T-helper 2 cell treated with Interferon-gamma antibody and Interleukin-4, amounts not matched to agents 100 ng/mL and 5 ng/mL, for 36 hours (primary cell): ENCODE measurements around the gene CDH4. TPM values are rescaled to one million over a fixed set of nuclear protein-coding genes. Genes with fewer than 3 reads are reported as not detected.

Experiments used
- intact Hi-C: fragments of 100-400 bp; cut with micrococcal nuclease; formaldehyde crosslinking; loops from one replicate; pipeline ENCODE4 v1.15.1; 2023
- total RNA-seq: library from RNA; stranded (reverse); gene quantifications from 2 replicates; pipeline ENCODE4 v1.2.3, GENCODE V29; 2022

CDH4 gene
- total RNA-seq, 1 donor from 2014 or later = not detected

DNA sequence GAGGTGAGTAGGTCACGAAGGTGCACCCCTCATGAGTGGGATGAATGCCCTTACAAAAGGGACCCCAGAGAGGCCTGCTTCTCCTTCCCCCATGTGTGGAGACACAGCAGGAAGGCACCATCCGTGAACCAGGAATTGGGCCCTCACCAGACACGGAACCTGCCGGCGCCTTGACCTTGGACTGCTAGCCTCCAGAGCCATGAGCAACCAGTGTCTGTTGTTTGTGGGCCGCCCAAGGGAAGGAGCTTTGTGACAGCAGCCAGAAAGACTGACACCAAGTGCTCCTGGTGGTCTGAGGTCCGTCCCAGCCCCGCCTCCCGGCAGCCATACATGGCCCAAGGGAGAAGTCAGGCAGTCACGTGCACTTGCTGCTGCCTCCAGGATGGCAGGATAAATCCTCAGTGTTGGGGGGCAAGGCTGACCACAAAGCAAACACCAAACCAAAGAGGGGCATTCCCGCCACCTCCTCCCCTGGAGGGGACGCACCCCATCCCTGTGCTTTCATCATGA is 29.3 kb downstream of the CDH4 start:
- intact Hi-C loops = no loop called here

DNA sequence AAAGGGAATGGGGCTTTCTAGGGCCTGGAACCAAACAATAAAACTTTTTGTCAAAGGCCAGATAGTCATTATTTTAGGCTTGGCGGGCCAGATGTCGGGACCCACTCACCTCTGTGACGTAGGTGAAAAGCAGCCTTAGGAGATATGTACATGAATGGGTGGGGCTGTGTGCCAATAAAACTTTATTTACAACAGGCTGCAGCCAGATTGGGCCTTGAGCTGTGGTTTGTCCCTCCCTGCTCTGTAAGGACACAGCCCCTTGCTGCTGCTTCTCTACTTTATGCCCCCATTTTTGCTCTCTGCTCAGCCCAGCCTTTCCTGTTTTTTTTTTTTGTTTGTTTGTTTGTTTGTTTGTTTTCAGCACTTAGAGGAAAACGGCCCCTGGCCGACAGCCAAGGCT is 32.7 kb downstream of the CDH4 start:
- intact Hi-C loops = no loop called here

DNA sequence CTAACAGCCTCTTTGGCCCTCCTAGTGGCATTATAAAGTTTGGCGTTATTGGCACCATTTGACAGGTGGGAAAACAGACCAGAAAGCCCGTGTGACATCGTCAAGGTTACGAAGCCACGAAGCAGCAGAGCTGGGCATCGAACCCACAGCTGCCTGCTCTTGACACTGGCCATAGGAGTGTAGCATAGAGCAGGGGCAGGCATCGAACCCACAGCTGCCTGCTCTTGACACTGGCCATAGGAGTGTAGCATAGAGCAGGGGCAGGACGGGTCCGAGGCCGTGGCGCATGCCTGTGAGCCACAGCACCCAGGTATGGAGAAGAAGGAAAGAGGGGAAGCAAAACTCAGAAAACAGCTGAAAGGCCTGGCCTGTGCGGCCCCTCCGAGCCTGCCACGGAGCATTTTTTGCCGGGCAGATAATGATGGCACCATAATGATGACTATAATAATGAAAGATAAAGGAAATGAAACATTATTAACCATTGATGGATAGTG is 33.1 kb downstream of the CDH4 start:
- intact Hi-C loops = no loop called here

DNA sequence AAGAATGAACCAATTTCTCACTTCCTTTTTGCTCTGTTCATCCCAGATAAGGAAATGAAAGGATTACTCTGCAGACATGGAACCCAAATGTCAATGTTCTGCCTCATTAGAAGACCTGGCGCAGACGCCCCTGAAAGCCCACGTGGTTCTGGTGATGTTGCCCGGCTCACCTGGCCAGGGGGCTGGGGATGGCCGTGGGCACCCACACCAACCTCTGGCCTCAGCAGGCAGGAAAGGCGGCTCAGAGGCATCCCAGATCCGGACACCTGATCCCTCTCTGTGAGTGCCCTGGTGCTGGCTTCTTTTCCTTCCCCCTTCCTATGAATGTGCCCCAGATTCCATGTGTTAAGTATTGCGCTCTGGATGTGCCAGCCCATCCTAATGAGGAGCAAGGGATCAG is 33.6 kb downstream of the CDH4 start:
- intact Hi-C loops = no loop called here

DNA sequence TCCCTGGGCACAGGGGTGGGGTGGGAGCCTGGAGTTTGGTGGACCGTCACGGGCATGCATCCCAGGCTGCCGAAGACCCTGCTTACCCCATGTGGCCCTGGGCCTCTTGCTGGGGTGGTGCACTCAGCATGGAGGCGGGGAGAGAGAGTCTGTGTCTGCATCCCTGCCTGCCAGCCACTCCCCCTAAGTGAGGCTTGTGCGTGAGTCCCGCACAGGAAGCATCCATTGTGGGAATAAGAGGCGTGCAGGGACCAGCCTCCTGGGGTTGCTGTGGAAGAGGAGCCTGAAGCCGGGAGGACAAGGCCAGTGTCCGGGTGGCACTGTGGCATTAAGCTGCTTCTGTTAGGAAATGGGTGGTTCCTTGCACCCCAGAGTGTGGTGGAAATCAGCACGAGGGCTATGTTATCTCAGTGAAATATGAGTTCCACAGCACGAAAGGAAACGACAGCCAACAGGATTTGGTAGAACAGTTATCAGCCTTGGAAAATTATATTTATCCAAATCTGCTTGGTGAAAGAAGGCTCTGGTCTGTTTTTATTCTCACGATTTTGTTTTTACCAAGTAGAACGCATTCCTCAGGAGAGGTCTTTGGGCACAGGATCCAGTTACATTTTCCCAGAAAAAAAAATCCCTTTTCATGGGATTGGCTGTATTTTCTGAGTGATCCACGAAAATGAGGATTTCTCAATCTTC is 35.7 kb downstream of the CDH4 start:
- intact Hi-C loops = no loop called here

DNA sequence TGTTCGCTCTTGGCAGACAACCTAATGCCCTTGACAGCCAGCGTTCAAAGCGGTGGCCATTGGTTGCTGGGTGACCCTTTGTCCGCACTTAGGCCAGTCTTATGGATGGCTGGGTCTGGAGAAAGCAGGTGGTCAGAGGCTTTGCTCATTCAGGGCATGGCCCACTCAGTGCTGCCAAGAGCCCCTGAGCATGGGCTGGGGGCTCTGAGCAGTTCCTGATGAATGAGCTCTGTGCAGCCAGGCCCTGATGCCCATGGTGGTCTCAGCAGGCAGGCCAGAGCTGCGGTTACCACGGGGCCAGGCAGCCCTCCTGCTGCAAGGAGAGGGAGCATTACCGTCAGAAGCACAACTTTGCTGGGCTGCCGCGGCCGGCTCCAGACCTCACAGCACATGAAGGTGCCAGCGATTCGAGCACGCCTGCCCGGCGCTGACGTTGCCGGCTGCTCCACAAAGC is 36.3 kb downstream of the CDH4 start:
- intact Hi-C loops = no loop called here

DNA sequence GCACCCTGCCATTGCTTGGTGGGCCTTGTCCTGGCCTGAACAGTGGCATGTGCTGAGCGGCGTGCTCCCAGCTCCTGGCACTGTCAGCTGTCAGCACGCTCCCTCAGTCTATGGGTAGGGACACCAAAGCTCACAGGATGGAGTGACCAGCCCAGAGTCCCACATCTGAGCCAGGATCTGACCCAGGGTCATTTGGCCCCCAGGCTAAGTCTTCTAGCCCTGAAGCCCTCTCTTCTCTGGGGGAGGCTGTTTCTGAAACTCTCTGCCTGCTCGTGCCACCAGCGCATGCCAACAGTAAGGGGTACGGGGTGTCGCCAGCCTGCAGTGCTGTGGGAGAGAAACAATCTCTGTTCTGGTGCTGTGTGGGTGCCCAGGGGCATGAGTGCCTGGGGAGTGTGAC is 37.1 kb downstream of the CDH4 start:
- intact Hi-C loops = no loop called here

DNA sequence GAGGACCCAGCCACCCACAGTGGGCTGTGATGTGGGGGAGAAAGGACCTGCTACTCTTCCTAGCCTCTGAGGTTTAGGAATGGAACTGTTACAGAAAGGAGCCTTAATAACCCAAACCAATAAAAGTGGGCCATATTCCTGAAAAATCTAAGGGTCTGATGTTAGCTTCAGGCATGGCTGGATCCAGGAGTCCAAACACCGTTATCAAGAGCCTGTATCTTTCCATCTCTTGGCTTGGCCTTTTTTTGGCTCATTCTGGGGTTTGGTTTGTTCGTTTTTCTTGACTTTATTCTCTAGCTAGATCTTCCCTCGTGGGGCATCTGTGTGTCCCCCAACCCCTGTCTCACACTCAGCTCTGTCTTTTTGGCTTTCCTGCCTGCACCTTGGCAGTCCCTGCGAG is 38.7 kb downstream of the CDH4 start:
- intact Hi-C loops = no loop called here

DNA sequence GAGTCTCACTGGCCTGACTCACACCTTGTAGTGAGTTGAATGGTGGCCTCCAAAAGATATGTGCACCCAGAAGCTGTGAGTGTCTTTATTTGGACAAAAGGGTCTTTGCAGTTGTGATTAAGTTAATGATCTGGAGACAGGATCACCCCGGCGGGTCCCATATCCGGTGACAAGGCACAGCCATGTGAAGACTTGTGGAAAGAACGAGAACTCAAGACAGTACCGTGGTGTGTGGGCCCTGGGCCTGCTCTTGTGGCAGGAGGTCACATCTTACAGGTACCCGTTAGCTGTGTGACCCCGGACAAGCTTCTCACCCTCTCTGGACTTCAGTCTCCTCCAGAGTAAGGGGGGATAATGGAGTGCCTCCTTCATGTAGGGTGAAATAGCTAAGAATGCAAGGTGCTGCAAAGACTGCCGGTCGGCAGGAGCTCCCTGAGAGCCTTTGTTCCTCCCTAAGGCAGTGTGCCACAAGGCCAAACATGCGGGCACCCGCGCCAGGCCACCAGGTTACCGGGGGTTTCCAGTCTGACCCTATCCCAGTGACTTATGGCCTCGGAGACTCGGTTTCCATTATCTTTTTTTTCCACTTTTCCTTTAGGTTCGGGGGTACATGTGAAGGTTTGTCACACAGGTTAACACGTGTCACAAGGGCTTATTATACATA is 39.2 kb downstream of the CDH4 start:
- intact Hi-C loops = no loop called here

DNA sequence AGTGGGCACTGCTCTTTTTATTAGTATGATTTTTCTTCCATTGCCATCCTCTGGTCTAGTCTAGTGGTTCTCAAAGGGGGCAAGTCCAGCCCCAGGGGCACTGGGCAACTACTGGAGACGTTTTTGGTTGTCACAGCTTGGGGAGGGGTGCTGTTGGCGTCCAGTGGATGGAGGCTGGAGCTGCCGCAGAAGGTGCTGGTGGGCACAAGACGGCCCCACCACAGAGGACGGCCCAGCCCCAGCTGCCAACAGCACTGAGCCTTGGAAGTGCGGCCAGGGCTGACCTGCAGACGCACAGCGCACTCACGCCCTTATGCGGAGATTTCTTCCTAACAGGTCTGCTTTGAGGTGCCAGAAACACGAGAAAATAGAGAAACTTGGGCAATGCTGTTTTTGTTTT is 40.3 kb downstream of the CDH4 start:
- intact Hi-C loops = no loop called here

DNA sequence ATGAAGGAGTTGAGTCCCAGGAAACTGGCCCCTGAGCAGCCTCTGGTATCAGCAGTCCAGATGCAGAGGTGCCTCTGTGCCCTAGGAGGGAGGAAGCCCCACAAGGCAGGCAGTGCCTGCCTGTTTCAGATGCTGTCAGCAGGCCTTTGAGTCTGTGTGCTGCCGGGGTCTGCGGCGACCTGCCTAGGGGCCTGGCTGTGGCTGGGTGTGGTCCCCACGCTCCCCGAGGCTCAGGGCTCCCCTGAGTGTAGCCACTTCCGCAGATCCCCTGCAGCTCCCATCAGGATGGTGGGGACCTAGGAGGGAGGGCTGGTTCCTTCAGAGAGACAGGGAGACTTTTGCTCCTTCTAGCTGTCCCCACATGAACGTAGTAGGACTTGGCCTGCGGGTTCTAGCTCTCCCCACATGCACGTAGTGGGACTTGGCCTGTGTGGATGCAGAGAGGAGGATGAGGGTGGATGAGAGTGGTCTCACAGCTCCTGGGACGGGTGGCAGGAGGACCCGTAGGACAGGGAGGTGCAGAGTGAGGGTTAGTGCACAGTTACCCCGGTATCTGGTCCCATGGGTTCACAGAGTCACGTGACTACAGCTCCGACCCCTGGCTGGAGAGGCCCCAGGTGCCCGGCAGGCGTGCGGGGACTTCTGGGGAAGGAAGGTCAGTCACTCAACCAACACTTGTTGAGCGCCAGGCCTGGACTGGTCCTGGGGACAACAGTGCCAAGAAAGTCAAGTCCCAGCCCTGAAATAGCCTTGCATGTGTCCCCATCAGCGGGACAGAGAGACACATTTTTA is 41.0 kb downstream of the CDH4 start:
- intact Hi-C loops = no loop called here

DNA sequence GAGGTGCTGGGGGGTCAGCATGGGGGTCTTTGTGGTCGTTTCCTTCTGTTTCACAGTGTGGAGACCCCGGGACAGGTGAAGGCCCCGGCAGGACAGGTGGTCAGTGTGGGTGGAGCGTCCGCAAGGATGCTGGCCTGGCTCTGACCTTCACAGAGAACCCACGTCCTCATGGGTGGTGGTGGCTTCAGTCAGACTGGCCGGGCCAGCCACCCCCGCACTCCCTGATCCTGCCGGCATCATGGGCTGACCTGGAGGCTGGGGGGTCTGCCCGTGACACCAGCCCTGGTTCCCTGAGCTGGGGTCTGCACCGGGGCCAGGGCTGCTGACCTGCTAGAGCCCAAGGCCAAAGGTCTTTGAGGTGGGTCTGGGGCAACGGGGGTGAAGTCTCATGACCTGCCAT is 41.9 kb downstream of the CDH4 start:
- intact Hi-C loops = no loop called here

DNA sequence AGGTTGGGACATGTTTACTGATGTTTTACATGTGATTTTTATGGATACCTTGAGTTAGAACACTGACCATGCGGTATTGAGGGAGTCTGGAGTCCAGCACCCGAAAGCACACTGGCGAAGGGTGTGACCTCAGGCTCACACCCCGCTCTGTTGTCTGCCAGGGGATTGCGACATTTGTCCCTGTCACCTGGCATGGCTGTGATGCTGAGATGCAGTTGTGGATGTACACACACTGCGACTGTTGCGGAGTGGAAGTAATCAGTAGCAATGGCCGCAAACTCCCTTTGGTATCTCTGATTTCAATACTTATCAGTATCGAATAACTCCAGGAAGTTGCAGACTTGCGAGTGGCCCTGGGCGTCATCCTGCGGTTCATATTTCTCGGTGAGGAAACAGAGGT is 43.2 kb downstream of the CDH4 start:
- intact Hi-C loops = no loop called here

DNA sequence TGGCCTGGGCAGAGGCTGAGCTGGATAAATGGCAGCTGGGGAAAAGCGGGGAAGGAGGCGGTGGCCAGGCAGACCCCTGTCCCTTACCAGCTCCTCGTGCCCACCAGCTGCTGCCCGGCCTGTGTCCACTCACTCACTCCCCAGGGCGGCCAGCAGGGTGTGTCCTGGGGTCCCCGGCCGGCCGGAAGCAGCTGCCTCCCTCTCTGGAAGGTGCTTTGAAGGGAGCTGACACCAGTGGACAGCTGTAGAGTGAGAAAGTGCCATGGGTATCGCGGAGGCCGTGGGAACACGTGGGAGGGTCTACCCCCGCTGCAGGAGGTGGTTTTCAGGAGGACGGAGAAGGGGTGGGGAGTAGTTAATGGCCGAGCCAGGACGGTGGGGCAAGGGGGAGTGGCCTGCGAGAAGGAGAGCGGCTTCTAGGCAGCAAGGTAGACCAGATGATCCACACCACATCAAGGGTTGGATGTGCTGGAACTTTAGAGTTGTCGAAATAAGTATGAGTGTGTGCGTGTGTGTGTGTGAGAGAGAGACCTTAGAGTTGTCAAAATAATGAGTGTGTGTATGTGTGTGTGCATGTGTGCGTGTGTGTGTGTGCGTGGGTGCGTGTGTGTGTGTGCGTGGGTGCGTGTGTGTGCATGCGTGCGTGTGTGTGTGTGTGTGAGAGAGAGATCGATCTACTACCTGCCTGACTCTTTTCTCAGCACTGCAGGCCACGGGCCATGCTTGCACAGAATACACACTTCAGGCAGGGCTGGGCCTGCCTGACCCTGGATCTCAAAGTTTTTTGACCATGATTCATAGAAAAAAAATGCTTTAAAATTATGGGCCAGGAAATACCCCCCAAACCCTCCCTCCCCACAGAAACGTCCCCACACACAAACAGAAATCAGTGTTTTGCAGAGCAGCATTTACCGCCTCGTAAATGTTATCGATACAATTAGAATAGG is 43.9 kb downstream of the CDH4 start:
- intact Hi-C loops = no loop called here

DNA sequence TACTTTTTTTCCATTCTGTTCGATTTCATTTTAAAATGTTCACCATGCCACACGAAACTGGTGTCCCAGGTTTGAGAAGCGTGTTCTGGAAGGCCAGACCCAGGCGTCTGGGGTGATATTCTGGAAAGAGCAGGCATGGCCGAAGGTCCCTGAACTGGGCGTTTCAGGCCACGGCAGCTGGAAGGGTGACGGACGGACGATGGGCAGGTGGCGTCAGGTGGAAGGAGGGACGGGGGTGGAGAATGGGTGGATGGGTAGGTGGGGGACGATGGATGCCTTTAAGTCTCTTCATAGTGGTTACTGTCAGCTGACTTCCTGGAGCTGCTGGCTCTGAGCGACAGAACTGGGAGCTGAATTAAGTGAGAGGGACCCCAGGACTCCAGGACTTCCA is 44.6 kb downstream of the CDH4 start:
- intact Hi-C loops = no loop called here

DNA sequence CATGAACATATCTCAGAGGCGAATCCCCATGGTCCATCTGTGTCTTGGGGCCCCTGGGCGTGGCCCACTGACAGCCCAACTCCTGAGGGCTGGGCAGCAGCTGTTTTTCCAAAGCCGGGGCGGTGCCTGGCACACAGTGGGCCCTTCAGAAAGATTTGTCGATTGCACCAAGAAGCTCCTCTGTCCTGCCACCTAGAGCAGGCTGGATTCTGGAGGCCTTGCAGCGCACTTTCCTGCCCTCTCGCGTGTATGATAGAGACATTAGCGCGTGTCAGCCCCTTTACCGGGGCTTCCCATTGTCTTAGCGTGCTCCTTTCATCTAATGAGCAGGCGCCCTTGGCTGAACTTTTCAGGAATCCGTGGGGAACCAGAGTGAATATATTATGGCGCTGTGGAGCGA is 45.4 kb downstream of the CDH4 start:
- intact Hi-C loops = no loop called here

DNA sequence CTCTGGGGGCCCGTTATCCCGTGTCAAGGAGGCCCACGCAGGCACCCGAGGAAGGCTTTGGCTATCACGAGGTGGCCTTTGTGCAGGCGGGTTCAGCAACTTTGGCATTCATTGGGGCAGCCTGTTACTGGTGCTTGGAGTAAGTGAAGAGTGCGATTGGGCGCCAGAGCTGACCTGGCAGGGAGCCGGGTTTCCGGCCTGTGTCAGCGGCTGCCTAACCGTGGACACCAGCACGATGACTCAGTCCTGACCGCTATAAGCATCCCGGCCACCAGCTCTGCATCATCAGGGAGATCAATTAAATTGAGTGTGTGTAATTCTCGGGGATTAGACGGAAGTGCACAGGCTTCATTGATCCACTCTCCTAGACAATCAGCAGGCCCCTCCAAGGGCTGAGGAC is 45.9 kb downstream of the CDH4 start:
- intact Hi-C loops = no loop called here

DNA sequence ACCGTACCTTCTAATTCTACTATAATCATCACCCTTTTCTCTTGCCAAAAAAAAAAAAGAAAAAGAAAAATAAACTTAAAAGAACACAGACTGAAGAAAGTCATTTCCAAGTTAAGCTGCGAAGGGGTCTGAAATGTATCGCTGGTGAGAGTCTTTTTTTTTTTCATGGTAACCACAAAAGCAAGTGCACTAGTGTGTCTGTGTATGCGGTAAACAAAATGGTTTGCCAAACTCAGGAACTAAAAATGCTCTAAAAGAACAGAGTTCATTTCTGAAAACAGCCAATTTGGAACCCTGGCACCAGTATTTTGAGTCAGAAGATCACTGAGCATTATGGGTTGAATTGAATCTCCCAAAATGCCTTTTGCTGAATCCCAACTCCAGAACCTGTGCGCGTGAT is 46.6 kb downstream of the CDH4 start:
- intact Hi-C loops = no loop called here

DNA sequence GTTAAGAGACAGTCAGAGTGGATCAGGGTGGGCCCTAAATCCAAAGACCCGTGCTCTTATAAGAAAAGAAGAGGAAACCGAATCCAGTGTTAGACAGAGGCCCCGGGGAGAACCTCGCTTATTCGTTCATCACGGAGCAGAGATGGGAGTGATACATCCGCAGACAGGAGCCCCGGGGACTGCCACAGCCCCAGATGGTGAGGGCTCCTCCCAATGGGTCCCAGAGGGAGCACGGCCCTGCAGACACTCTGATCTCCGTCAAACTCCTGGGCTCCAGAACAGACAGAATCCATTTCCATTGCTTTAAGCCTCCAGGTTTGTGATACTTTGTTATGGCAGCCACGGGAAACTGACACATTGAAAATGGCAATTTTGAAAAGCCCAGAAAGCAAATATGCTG is 47.0 kb downstream of the CDH4 start:
- intact Hi-C loops = no loop called here

DNA sequence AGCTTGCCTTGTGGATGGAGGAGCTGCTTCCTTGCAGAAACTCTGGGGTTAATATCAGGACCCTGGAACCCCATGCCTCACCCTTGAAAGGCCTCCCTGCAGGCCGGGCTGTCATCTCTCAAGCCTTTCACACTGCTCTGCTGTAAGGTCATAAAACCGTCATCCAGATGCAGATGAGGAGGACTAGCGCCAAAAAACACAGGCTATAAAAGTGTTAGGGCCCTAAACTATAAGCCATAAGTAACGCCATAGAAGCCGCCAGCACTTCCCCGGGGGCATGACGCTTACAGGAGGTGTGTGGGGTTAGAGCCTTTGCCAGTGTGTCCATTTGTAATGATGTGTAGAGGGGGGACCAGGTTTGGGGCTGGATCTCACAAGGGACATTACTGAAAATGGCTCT is 47.6 kb downstream of the CDH4 start:
- intact Hi-C loops = no loop called here

DNA sequence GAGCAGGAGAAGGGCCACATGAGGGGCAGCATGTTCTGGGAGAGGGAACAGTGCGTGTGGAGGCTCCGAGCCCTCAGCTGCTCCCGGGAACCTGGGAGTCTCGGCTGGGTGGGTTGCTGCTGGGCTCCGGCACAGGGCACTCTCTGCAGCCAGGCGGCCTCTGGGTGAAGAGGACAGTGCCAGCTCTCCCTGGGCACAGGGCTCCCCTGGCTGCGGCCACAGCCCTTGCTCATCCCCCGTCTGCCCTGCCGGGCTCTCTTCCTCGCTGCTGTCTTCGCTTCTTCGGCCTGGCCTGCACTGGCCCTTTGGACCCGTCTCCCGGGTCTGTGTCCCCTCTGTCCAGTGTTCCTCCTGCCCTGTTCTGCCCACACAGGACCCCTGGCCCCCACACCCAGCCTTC is 48.2 kb downstream of the CDH4 start:
- intact Hi-C loops = no loop called here
